ENCODE data around the gene HOXA10. TPM values are rescaled to one million over a fixed set of nuclear protein-coding genes. Genes with fewer than 3 reads are reported as not detected.

The HOXA10 gene
- total RNA-seq, 1 experiment from 2014 or later, result 9.5 TPM

DNA sequence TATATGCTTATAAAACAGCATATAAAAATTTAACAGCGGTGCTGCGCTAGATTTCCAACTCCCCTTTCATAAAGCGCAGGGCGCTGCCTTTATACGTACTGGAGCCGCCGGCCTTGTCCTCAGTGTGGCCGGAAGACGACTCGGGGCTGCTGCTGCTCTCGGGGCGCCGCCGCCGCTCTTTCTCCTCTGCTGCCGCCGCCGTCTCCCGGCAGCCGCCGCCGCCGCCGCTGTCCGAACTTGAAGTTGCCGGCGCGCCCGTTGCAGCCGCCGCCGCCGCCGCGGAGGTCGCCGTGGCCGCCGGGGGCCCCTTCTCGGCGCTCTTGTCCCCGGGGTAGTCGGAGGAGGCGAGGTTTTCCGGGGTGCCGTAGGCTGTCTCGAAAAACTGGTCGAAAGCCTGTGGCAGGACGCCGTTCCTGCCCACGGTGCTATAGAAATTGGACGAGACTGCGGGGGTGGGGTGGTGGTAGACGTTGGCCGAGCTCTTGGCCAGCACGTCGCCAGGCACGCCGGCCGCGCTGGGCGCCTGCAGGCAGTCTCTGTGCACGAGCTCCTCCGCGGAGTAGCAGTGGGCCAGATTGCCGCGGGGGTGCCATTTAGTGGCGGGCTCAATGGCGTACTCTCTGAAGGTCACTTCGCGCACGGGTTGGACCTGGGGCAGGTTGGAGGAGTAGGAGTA lies 10.4 kb upstream of the HOXA10 start:
- peaks cover 14% of the 10 kb centered on the region for H3K4me1 ChIP-seq
- CTCF ChIA-PET, result interaction anchor here (0.7 to 1.8 kb wide), 3 partner anchors 12 to 393 kb away, joined by 3 to 9 read pairs (median 5); no protein-coding TSS in a partner anchor
- peaks cover 5% of the 10 kb centered on the region for H3K27me3 ChIP-seq (replicated peaks; ENCODE audit: control insufficient read depth, insufficient read depth, low read length)

DNA sequence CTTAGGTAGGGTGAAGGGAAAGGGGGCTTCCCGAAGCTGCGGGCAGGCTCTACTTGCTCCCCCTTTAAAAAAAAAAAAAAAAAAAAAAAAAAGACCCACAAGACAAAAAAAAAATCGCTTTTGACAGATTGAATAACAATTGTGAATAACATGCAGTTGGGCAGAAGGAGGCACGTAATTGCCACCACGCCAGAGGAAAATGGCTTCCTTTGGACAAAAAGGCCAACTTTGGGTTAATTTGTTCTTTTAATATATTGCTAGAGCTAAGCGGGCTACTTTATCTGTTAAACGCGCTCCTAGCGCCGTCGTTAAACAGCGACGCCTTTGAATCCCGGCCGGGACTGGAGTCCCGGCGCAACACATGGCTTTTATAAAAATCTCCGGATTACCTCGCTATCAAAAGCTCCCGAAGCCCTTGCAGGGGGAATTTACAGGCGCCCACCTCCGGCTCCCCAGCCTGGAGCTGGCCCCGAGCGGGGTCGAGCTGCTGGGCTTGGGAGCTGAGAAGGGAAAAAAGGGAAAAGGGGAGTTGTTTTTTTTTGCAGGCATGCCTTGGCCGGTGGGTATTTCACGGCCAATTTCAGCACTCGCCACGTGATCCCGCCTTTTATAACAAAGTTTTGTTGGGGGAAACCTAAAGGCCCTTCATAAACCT lies 9.7 kb upstream of the HOXA10 start:
- no TSS peak for BruUV-seq (replicated peaks)
- ChIA-PET CTCF (interaction anchor here (0.7 to 1.8 kb wide), 2 partner anchors 12 to 37 kb away, joined by 5 to 9 read pairs; no protein-coding TSS in a partner anchor), POLR2A (no interaction called here)
- Mint-ChIP-seq H3K27ac (ENCODE audit: unreplicated experiment) (no peak overlapping the region), H3K27me3 (ENCODE audit: insufficient read depth, unreplicated experiment) (peaks cover 8% of the 10 kb centered on the region), H3K4me3 (ENCODE audit: unreplicated experiment) (peak overlapping the region; percentile 71), H3K4me1 (ENCODE audit: low read depth, unreplicated experiment) (peaks cover 7% of the 10 kb centered on the region), H3K9me3 (ENCODE audit: unreplicated experiment) (no peaks in the 10 kb centered on the region), H3K36me3 (ENCODE audit: insufficient read depth, unreplicated experiment) (peaks cover 6% of the 10 kb centered on the region)
- intact Hi-C loops (cut with micrococcal nuclease; ENCODE audit: unreplicated experiment), result no loop called here
- H3K4me1 ChIP-seq, result peaks cover 14% of the 10 kb centered on the region
- TF ChIP-seq, protein P1, sequence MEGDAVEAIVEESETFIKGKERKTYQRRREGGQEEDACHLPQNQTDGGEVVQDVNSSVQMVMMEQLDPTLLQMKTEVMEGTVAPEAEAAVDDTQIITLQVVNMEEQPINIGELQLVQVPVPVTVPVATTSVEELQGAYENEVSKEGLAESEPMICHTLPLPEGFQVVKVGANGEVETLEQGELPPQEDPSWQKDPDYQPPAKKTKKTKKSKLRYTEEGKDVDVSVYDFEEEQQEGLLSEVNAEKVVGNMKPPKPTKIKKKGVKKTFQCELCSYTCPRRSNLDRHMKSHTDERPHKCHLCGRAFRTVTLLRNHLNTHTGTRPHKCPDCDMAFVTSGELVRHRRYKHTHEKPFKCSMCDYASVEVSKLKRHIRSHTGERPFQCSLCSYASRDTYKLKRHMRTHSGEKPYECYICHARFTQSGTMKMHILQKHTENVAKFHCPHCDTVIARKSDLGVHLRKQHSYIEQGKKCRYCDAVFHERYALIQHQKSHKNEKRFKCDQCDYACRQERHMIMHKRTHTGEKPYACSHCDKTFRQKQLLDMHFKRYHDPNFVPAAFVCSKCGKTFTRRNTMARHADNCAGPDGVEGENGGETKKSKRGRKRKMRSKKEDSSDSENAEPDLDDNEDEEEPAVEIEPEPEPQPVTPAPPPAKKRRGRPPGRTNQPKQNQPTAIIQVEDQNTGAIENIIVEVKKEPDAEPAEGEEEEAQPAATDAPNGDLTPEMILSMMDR (IDR thresholded peaks at IDR 0.05; ENCODE audit: insufficient read depth in 1 of 2, low read depth in 1 of 2, low read length in 1 of 2, severe bottlenecking in 1 of 2, unreplicated experiment in 1 of 2), result no peak
- peaks cover 5% of the 10 kb centered on the region for H3K27me3 ChIP-seq (replicated peaks; ENCODE audit: control insufficient read depth, insufficient read depth, low read length)
- no peaks in the 10 kb centered on the region for H3K9me3 ChIP-seq
- no peaks in the 10 kb centered on the region for H3K36me3 ChIP-seq (ENCODE audit: control insufficient read depth, insufficient read depth, low read length)
- peak overlapping the region; percentile 55 for H3K4me3 ChIP-seq (ENCODE audit: low read depth, low read length)
- peak in 1 of 2 experiments; percentile 26 for DNase-seq

More for the DNA sequence above, 10.4 kb upstream of the HOXA10 start:
- peak; percentile 47 to 50 for DNase-seq
- Mint-ChIP-seq H3K4me3 (ENCODE audit: unreplicated experiment) (peak overlapping the region; percentile 71), H3K9me3 (ENCODE audit: unreplicated experiment) (no peaks in the 10 kb centered on the region), H3K27ac (ENCODE audit: unreplicated experiment) (no peak overlapping the region), H3K36me3 (ENCODE audit: insufficient read depth, unreplicated experiment) (peaks cover 6% of the 10 kb centered on the region), H3K27me3 (ENCODE audit: insufficient read depth, unreplicated experiment) (peaks cover 8% of the 10 kb centered on the region), H3K4me1 (ENCODE audit: low read depth, unreplicated experiment) (peaks cover 7% of the 10 kb centered on the region)
- TSS peak; percentile 54 for BruUV-seq (replicated peaks)
- H3K4me3 ChIP-seq (ENCODE audit: low read depth, low read length), result peak overlapping the region; percentile 55
- POLR2A ChIA-PET, result no interaction called here
- TF ChIP-seq, protein P1 (IDR thresholded peaks at IDR 0.05; ENCODE audit: insufficient read depth in 1 of 2, low read depth in 1 of 2, low read length in 1 of 2, severe bottlenecking in 1 of 2, unreplicated experiment in 1 of 2), result no peak
- intact Hi-C loops (cut with micrococcal nuclease; ENCODE audit: unreplicated experiment), result no loop called here
- no peaks in the 10 kb centered on the region for H3K9me3 ChIP-seq
- H3K36me3 ChIP-seq (ENCODE audit: control insufficient read depth, insufficient read depth, low read length), result no peaks in the 10 kb centered on the region

DNA sequence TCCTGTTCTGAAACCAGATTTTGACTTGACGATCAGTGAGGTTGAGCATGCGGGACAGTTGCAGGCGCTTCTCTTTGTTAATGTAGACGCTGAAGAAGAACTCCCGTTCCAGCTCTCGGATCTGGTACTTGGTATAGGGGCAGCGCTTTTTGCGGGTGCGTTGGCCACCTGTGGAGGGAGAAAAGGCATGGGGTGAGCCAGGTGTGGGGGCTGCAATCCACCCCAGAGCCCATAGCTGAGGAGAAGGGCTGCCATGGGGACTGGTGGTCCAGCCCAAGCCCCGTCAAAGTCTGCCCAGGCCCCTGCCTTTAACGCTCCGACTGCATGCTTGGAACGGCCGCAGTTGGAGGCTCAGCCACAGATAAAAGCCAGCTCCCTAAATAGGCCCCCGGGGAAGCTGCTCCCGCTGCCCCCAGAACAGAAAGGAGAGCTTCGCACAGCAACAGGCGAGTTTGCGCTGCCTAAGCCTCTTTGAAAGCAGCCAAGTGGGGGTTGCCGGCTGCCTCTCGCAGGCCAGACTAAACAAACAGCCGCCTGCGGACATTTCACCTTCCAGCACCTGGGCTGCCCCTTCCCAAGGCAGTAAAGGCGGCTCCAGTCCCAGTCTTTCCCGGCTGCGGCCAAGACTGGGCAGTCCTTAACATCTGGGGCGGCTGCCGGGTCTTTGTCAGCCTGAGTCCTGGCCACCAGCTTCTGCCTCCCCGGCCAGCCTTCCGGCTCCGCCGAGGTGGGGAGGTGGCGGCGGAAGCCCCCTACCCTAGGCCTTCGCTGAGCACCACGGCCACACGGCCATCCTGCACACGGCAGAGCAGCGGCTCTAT lies 9.0 kb upstream of the HOXA10 start:
- DNase-seq, result peak; percentile 43 to 46

More for the DNA sequence above, 9.0 kb upstream of the HOXA10 start:
- intact Hi-C loops (cut with micrococcal nuclease; ENCODE audit: unreplicated experiment), result no loop called here
- Histone ChIP-seq H3K4me3 (ENCODE audit: low read depth, low read length) (peak overlapping the region; percentile 55), H3K36me3 (ENCODE audit: control insufficient read depth, insufficient read depth, low read length) (no peaks in the 10 kb centered on the region), H3K27me3 (replicated peaks; ENCODE audit: control insufficient read depth, insufficient read depth, low read length) (peaks cover 5% of the 10 kb centered on the region), H3K4me1 (peaks cover 14% of the 10 kb centered on the region), H3K9me3 (no peaks in the 10 kb centered on the region)
- Mint-ChIP-seq H3K9me3 (ENCODE audit: unreplicated experiment) (no peaks in the 10 kb centered on the region), H3K27ac (ENCODE audit: unreplicated experiment) (no peak overlapping the region), H3K36me3 (ENCODE audit: insufficient read depth, unreplicated experiment) (peaks cover 6% of the 10 kb centered on the region), H3K4me3 (ENCODE audit: unreplicated experiment) (peak overlapping the region; percentile 71), H3K4me1 (ENCODE audit: low read depth, unreplicated experiment) (peaks cover 7% of the 10 kb centered on the region), H3K27me3 (ENCODE audit: insufficient read depth, unreplicated experiment) (peaks cover 8% of the 10 kb centered on the region)
- TF ChIP-seq, protein P1 (IDR thresholded peaks at IDR 0.05; ENCODE audit: insufficient read depth in 1 of 2, low read depth in 1 of 2, low read length in 1 of 2, severe bottlenecking in 1 of 2, unreplicated experiment in 1 of 2), result no peak
- ChIA-PET CTCF (interaction anchor here (1.2 kb wide), 1 partner anchor 13 kb away, joined by 5 read pairs; no protein-coding TSS in a partner anchor), POLR2A (no interaction called here)
- no TSS peak for BruUV-seq (replicated peaks)

Measured in Caco-2 (cell line).